DND-41 (cell line): ENCODE data around the gene ATP8A2.

ENCODE experiments used
- EZH2 ChIP-seq: IDR thresholded peaks from 3 replicates; pipeline ENCODE4 v1.6.1; 2012; ENCODE audit warnings: borderline replicate concordance, low read depth, mild to moderate bottlenecking, moderate library complexity, low read length, inconsistent platforms; ENCODE audit not compliant: severe bottlenecking
- TF ChIP-seq, protein P1 (sequence below): IDR thresholded peaks from 2 replicates; pipeline ENCODE4 v1.5.1; 2012; ENCODE audit warnings: borderline replicate concordance, low read length, moderate library complexity, mild to moderate bottlenecking; ENCODE audit not compliant: poor library complexity, severe bottlenecking; ENCODE audit errors: extremely low read depth

GRCh38 chr13:26052337-26052736, 680.6 kb downstream of the ATP8A2 start:
- TF ChIP-seq, protein P1, sequence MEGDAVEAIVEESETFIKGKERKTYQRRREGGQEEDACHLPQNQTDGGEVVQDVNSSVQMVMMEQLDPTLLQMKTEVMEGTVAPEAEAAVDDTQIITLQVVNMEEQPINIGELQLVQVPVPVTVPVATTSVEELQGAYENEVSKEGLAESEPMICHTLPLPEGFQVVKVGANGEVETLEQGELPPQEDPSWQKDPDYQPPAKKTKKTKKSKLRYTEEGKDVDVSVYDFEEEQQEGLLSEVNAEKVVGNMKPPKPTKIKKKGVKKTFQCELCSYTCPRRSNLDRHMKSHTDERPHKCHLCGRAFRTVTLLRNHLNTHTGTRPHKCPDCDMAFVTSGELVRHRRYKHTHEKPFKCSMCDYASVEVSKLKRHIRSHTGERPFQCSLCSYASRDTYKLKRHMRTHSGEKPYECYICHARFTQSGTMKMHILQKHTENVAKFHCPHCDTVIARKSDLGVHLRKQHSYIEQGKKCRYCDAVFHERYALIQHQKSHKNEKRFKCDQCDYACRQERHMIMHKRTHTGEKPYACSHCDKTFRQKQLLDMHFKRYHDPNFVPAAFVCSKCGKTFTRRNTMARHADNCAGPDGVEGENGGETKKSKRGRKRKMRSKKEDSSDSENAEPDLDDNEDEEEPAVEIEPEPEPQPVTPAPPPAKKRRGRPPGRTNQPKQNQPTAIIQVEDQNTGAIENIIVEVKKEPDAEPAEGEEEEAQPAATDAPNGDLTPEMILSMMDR = peak; percentile 17
- TF ChIP-seq EZH2 = no peak
